ENCODE results near the gene FAM135A.

GRCh38 chr6:70524721-70525286 is 111.5 kb downstream of the FAM135A start:
- no peak for TF ChIP-seq EZH2 (IDR thresholded peaks at IDR 0.05; ENCODE audit: borderline replicate concordance, low read length)
- TF ChIP-seq, protein P1, sequence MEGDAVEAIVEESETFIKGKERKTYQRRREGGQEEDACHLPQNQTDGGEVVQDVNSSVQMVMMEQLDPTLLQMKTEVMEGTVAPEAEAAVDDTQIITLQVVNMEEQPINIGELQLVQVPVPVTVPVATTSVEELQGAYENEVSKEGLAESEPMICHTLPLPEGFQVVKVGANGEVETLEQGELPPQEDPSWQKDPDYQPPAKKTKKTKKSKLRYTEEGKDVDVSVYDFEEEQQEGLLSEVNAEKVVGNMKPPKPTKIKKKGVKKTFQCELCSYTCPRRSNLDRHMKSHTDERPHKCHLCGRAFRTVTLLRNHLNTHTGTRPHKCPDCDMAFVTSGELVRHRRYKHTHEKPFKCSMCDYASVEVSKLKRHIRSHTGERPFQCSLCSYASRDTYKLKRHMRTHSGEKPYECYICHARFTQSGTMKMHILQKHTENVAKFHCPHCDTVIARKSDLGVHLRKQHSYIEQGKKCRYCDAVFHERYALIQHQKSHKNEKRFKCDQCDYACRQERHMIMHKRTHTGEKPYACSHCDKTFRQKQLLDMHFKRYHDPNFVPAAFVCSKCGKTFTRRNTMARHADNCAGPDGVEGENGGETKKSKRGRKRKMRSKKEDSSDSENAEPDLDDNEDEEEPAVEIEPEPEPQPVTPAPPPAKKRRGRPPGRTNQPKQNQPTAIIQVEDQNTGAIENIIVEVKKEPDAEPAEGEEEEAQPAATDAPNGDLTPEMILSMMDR (conservative IDR thresholded peaks at IDR 0.05 in 1 of 2, IDR thresholded peaks at IDR 0.05 in 1 of 2; ENCODE audit: extremely low read depth in 1 of 2, insufficient read depth in 1 of 2, low read depth in 1 of 2, low read length in 2 of 2): no peak

Measured in mammary epithelial cell (primary cell).